ENCODE data around the gene FGF21.
"Not testable (repeated sequence)": the region's sequence is repeated elsewhere in the genome, so short reads cannot be mapped to it uniquely, and the experiment has no call there.

FGF21 gene

DNA sequence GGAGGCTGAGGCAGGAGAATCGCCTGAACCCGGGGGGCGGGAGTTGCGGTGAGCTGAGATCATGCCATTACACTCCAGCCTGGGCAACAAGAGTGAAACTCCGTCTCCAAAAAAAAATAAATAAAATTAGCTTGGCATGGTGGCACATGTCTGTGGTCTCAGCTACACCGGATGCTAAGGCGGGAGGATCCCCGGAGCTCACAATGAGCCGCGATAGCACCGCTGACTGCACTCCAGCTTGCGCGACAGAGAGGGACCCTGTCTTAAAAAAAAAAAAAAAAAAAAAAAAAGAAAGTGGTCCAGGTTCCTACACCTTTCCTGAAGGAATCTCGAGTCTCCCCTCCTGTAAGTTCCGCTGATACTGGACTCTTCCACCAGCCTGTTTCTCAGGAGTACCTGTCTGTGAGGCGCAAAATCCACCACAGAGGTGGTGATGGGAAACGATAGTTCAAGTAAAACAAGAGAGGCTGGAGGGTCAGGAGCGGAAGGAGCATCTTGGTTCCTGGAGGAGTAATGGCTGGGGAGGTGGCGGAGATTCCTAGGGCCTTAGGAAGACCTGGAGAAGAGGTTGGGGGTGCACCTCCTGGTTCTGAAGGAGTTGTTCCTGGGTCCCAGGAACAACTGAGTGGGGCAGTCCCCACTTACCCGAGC lies 3.4 kb upstream of the FGF21 start:
- DNase-seq (ENCODE audit: low read depth in 2 of 2) = no peak

DNA sequence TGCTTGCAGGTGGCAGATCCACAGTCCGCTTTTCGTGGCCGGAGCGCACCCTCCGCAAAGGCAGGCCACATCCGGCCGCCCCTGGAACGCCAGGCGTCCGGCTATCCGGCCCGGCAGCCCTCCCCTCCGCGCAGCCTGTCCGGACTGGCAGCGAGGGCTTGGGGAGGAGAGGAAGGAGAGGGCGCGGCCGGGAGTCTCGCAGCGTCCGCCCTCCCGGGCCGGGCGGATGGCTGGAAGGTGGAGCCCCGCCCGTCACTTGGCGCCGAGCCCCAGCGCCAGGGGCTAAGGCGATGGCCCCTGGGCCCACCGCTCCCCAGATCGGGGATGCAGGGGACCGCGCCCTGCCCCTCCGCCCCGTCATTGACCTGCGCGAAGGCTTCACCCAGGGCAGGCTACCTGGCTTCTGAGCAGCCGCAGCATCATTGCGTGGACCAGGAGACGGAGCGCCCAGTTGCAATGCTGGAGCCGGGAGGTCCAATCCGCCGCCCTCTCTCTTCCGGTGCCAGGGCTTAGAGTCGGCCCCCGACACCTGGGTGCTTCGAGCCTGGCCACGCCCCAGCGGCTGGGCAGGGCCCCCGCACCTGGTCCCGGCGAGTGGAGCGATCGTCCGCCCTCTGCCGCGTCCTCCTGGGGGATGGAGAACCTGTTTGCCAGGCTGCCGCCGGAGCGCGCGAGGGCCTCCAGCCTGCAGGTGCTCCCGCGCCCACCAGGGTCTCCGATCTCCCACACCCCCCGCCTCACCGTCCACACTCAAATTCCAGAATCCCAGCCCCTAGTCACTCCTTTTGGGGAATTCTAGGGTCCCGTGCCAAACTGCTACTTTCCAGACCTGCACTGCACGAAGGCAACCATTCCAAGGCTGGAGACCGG lies 2.6 kb upstream of the FGF21 start, which contains the start of gene FUT1:
Gene FUT1, minus strand, starts transcription at position 146 of the 870 bp plus-strand sequence. CDS start 1,360 bp downstream, outside the sequence.
- DNase-seq (ENCODE audit: low read depth in 2 of 2) = no peak

DNA sequence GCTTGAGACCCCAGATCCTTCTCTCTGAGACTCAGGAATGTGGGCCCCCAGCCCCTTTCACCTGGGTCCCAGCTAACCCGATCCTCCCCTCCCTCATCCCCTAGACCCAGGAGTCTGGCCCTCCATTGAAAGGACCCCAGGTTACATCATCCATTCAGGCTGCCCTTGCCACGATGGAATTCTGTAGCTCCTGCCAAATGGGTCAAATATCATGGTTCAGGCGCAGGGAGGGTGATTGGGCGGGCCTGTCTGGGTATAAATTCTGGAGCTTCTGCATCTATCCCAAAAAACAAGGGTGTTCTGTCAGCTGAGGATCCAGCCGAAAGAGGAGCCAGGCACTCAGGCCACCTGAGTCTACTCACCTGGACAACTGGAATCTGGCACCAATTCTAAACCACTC lies 463 bp downstream of the FGF21 start:
- DNase-seq (ENCODE audit: low read depth in 2 of 2) = no peak

DNA sequence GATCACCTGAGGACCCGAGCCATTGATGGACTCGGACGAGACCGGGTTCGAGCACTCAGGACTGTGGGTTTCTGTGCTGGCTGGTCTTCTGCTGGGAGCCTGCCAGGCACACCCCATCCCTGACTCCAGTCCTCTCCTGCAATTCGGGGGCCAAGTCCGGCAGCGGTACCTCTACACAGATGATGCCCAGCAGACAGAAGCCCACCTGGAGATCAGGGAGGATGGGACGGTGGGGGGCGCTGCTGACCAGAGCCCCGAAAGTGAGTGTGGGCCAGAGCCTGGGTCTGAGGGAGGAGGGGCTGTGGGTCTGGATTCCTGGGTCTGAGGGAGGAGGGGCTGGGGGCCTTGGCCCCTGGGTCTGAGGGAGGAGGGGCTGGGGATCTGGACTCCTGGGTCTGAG lies 888 bp downstream of the FGF21 start:
- no peak for DNase-seq (ENCODE audit: low read depth in 2 of 2)

DNA sequence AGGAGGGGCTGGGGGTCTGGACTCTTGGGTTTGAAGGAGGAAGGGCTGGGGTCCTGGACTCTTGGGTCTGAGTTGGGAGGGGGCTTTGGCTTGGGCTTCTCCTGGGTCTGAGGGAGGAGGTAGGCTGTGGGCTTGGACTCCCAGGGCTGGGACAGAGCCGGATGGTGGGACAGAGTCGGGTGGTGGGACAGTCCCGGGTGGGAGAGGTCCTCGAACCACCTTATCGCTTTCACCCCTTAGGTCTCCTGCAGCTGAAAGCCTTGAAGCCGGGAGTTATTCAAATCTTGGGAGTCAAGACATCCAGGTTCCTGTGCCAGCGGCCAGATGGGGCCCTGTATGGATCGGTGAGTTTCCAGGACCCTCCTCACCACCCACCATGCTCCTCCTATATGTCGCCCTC lies 1.4 kb downstream of the FGF21 start:
- no peak for DNase-seq (ENCODE audit: low read depth in 2 of 2)

DNA sequence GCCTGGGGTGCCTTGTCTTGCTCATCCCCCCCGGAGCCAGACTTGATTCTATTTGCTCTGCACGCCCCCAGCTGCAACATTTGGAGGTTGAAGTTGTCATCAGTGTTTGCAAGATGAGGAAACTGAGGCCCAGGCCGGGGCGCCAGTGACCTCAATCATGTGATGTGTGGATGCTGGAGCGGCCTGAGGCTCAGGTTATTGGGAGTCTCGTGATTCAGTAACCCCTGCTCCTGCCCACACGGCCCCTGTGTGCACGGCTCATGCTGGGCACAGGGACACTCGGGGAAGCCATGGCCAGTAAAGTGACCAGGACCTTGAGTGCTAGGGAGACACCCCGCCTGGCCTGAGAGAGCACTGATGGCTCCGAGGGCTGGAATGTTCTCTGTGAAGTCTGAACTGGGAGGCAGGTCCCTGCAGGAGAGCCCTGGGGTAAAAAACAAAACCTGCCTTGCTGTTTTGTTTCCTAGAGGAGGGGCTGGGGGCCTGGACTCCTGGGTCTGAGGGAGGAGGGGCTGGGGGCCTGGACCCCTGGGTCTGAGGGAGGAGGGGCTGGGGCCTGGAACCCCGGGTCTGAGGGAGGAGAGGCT lies 1.9 kb downstream of the FGF21 start:
- DNase-seq (ENCODE audit: low read depth in 2 of 2) = no peak

DNA sequence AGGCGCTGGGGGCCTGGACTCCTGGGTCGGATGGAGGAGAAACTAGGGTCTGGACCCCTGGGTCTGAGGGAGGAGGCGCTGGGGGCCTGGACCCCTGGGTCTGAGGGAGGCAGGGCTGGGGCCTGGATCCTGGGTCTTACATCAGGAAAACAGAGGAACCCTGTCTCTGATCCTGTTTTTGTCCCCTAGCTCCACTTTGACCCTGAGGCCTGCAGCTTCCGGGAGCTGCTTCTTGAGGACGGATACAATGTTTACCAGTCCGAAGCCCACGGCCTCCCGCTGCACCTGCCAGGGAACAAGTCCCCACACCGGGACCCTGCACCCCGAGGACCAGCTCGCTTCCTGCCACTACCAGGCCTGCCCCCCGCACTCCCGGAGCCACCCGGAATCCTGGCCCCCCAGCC lies 2.4 kb downstream of the FGF21 start:
- no peak for DNase-seq (ENCODE audit: low read depth in 2 of 2)

DNA sequence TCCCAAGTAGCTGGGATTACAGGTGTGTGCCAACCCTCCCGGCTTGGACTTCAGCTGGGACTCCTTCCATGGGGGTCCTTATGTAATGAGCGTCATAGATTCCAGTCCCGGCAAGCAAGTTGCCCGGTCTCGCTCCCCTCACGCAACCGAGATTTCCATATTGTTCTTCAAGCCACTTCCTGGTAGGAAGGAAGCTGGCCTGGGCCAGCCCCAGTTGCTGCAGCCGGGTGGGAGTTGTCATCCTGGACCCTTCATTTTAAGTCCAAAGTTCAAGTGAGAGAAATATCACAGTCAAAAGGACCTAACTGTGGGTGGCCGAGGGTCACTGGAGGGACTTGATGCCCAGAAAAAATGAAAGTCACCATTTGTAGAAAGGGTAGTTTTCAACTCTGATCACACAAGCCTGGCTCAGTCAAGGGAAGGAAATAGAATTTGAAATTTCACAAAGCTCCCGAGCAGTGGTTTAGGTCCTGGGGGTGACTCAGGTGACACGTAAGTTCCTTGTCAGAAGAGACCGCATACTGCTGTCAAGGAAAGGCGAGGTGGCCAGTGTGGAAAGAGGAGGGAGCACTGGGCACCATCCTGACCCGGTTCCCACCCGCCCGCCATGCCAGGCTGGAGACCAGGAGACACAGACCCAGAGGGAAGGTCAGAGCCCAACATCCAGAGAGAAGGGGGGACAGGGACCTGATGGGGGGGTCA lies 5.3 kb downstream of the FGF21 start:
- no peak for DNase-seq (ENCODE audit: low read depth in 2 of 2)

DNA sequence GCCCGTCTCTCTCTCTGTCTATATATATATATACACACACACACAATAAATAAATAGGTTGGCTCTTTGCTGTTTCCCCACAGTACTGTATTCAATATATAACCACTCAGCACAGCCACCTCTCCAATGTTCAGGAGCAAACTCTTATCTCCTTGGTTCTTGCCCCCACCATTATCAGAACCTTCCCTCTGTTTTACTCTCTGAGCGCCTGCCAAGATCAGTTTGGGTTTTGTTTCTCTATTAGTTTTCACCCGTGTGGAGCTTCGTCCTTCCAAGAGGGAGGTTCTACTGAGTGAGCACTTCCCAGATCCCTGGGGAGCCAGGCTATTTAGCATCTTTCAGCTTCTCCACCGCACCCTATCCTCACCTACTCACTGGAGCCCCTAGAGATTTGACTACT lies 10.5 kb downstream of the FGF21 start:
- DNase-seq (ENCODE audit: low read depth in 2 of 2) = not testable (repeated sequence)

DNA sequence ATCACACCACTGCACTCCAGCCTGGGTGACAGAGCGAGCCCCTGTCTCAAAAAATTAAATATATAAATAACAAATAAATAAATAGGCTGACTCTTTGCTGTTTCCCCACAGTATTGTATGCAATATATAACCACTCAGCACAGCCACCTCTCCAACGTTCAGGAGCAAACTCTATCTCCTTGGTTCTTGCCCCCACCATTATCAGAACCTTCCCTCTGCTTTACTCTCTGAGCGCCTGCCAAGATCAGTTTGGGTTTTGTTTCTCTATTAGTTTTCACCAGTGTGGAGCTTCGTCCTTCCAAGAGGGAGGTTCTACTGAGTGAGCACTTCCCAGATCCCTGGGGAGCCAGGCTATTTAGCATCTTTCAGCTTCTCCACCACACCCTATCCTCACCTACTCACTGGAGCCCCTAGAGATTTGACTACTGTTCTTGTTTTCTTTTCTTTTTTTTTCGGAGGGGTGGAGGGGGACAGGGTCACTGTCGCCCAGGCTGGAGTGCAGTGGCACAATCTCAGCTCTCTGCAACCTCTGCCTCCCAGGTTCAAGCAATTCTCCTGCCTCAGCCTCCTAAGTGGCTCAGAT lies 12.9 kb downstream of the FGF21 start:
- DNase-seq (ENCODE audit: low read depth in 2 of 2) = not testable (repeated sequence)

DNA sequence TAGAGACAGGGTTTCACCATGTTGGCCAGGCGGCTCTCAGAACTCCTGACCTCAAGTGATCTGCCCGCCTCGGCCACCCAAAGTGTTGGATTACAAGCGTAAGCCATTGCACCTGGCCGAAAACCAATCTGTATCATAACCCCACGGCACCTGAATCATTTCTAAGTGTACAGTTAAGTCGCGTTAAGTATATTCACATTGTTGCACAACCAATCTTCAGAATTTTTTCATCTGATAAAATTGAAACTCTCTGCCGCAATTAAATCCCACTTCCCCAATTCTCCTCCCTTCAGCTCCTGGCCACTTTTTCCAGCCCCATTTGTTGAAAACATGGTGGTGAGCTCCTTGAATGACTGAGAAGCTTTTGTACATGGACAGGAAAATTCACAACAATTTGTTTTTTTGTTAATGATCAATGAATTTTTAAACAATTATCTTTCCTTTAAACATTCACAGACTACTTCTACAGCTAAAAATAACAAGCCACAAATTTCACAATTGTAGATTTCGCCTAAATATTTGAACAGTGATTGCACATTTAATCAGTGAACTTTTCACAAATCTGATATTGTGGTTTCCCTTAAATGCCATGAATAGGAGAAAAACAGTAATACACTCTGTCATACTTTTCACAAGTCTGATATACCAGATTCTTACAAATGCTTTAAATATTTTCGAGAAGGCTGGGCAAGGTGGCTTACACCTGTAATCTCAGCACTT lies 13.8 kb downstream of the FGF21 start:
- DNase-seq (ENCODE audit: low read depth in 2 of 2) = no peak

DNA sequence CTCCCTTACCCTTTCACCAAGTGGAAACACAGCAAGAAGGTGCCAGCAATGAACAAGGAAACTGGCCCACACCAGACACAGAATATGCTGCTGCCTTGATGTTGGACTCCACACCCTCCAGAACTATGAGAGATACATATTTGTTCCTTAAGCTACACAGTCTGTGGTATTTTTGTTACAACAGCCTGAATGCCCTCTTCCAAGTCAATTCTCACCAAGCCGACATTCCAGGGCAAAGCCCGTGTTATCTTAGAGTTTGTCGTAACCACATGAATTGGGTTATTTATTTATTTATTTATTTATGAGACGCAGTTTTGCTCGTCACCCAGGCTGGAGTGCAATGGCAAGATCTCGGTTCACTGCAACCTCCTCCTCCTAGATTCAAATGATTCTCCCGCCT lies 14.9 kb downstream of the FGF21 start:
- no peak for DNase-seq (ENCODE audit: low read depth in 2 of 2)

DNA sequence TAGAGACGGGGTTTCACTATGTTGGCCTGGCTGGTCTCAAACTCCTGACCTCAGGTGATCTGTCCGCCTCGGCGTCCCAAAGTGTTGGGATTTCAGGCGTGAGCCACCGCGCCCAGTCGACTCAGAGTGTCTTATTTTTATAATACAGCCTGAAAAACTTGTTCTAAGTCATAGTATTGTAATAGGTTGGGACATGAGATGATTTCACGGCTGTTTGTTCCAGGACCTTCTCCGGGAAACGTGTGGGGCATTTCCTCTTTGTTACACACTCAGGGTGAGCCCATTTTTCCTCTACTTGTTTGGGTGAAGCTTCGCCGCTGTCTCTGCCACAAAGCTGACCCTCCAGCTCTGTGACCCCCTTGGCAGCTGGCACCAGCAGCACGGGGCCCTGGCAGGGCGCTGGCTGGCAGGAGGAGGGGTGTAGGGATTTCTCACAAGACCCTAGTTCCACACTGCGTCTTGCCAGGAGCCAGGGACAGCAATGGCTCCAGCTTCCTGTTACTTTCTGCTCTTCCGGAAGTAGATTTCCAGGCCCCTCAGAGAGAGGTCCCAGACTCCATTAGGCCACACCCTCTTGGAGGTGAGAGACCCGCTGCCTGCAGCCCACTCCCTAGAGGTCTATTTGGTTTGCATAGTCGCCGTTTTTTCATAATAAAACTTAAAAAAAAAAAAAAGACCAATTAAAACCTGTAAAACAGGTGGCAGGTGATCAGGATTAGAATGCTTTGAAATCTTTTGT lies 15.6 kb downstream of the FGF21 start:
- DNase-seq (ENCODE audit: low read depth in 2 of 2) = no peak

DNA sequence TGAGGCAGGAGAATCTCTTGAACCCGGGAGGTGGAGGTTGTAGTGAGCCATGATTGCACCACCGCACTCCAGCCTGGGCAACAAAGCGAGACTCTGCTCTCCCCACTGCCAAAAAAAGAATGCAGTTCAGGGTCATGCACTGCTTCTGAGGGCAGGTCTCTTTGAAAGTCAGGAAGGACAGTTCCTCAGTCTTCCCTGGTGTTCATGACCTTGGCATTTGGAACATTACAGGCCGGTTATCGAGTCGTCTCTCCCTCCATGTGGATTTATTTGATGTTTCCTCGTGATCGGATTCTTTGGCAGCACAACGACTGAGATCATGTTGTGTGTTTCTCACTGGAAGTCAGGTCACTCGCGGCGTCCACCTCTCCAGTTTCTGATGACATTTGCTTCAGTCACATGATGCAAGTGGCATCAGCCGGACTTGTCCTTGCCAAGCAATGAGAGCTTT lies 17.2 kb downstream of the FGF21 start:
- DNase-seq (ENCODE audit: low read depth in 2 of 2) = no peak

DNA sequence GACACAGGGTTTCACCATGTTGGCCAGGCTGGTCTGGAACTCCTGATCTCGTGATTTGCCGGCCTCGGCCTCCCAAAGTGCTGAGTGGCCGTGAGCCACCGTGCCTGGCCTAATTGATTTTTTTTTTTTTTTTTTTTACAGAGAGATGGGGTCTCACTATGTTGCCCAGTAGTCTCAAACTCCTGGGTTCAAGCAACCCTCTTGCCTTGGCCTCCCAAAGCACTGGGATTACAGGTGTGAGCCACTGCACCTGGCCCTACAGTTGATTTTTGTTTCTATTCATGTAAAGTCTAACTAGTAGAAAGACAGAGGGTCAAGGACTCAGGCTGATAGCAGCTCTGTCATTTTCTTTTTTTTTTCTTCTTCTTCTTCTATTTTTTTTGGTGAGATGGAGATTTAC lies 21.8 kb downstream of the FGF21 start:
- DNase-seq (ENCODE audit: low read depth in 2 of 2) = no peak

DNA sequence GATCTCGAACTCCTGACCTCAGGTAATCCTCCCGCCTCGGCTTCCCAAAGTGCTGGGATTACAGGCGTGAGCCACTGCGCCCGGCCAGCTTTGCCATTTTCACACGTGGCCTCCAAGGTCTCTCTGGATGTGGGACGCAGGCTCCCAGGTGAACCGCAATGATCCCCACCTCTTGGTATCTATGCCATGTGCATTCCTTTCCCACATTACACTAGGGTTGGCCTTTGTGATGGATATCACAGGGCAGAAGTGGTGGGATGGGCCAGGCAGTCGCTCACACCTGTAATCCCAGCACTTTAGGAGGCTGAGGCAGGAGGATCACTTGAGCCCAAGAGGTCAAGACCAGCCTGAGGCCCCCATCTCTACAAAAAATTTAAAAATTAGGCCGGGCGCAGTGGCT lies 22.4 kb downstream of the FGF21 start:
- DNase-seq (ENCODE audit: low read depth in 2 of 2) = no peak

DNA sequence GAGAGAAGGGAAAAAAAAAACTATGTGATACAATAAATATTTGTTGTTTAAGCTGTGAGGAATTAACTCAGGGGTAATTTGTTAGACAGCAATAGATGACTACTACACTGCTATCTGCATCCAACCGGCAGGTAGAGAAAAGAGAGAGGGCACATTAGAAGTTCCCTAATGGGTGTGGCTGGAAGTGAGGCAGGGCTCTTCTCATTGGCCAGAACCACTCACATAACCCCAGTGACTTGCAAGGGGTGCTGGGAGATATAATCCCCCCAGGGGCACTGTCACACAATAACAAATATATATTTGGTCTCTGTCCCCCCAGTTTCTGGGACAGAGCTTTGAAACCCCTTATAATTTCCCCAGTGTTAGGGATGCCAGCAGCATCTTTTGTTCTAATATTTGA lies 24.3 kb downstream of the FGF21 start:
- no peak for DNase-seq (ENCODE audit: low read depth in 2 of 2)

DNA sequence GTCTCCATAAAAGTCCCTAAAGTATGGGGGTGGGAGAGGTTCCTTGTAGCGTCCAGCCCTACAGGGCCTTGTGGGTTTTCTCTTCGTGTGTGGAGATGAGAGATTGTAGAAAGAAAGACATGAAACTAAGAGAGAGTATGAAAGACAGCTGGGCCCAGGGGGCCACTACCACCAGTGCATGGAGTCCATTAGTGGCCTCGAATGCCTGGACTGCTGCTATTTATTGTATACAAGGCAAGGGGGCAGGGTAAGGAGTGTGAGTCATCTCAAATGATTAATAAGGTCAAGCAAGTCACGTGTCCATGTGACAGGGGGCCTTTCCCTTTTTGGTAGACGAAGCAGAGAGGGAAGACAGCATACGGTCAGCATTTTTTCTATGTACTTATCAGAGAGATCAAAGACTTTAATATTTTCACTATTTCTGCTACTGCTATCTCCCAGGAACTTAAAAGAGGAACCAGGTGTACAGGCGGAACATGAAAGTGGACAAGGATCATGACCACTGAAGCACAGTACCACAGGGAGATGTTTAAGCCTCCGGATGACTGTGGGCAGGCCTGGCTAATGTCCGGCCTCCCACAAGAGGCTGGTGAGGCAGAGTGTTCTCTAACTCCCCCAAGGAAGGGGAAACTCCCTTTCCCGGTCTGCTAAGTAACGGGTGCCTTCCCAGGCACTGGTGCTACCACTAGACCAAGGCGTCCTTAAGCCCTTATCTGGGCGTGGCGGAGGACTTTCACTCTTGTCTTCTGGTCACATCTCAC lies 25.5 kb downstream of the FGF21 start:
- DNase-seq (ENCODE audit: low read depth in 2 of 2) = no peak

DNA sequence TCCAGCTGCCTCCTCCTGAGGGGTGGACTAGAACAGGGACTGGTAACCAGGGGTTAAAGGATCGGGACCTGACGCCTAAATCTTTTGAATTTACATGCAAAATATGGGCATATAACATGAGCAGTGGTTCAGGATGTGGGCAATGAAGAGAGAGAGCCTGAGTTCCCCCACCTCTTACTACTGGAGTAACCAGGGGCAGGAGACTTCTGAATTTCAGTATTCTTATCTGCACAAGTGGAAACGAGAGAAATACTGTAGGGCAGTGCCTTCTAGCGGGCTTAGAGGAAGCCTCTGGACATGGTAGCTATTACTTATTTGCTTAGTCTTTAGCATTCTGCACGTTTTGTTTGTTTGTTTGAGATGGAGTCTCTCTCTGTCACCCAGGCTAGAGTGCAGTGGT lies 29.2 kb downstream of the FGF21 start:
- DNase-seq (ENCODE audit: low read depth in 2 of 2) = no peak

DNA sequence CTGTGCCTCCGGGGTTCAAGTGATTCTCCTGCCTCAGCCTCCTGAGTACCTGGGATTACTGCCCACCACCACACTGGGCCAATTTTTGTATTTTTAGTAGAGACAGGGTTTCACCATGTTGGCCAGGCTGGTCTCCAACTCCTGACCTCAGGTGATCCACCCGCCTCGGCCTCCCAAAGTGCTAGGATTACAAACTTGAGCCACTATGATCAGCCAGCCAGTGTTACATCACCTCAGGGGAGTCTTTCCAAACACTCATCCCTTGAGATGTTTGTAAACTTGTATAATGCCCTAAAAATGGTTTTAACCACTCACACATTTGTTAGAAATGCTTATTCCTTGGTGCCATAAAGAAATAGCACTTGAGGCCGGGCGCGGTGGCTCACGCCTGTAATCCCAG lies 31.1 kb downstream of the FGF21 start:
- DNase-seq (ENCODE audit: low read depth in 2 of 2) = not testable (repeated sequence)

All from activated CD8-positive, alpha-beta memory T cell treated with anti-CD3 and anti-CD28 coated beads for 4 hours (primary cell).